Body of pancreas (tissue), 4 donors: ENCODE results near the gene CFAP44. TPM values are rescaled to one million over a fixed set of nuclear protein-coding genes. Genes with fewer than 3 reads are reported as not detected.

Experiments
- ATAC-seq: fragments of 150-250 bp; one replicate; pipeline ENCODE4 v1.9.1; 2016
- DNase-seq, 4 donors: peaks; one replicate each; pipeline ENCODE4 v3.0.0-alpha.2; 2019
- H3K27ac ChIP-seq, 4 donors: fragments of 200-600 bp; sonication (generic); 1 replicate in 3 of 4; 2 replicates in 1 of 4; pipeline versions ENCODE4 v1.5.1 to v1.6.1; 2016 to 2019; ENCODE audit warnings: mild to moderate bottlenecking in 1 of 4, mixed read lengths in 1 of 4, moderate library complexity in 1 of 4
- H3K27me3 ChIP-seq, 2 donors: fragments of 200-600 bp; sonication (generic); one replicate each; pipeline ENCODE4 v1.6.0; 2016; ENCODE audit warnings: mild to moderate bottlenecking in 1 of 2
- H3K36me3 ChIP-seq, 2 donors: fragments of 200-600 bp; sonication (generic); replicated peaks in 1 of 2; 2 replicates each; pipeline ENCODE4 v1.5.1; 2016; ENCODE audit warnings: low read depth in 2 of 2; ENCODE audit not compliant: insufficient read depth in 1 of 2
- H3K4me1 ChIP-seq: fragments of 200-600 bp; sonication (generic); one replicate; pipeline ENCODE4 v1.6.0; 2016
- H3K4me3 ChIP-seq, 2 donors: fragments of 200-600 bp; sonication (generic); 1 replicate in 1 of 2; 2 replicates in 1 of 2; pipeline ENCODE4 v1.5.1; 2016 to 2019
- H3K9me3 ChIP-seq, 3 donors: fragments of 200-600 bp; sonication (generic); 1 replicate in 2 of 3; 2 replicates in 1 of 3; pipeline ENCODE4 v1.5.1; 2016
- POLR2A ChIP-seq, 3 donors: fragments of 450-650 bp; IDR thresholded peaks; one replicate each; pipeline ENCODE4 v1.6.1; 2016; ENCODE audit warnings: antibody characterized with exemption in 3 of 3, mild to moderate bottlenecking in 2 of 3
- WGBS, 2 donors: methylation state at CpG; one replicate each; pipeline ENCODE4 v1.1.5; 2017; 5-methylcytosine and 5-hydroxymethylcytosine counted together
- intact Hi-C: fragments of 100-400 bp; cut with DNase I; formaldehyde crosslinking; loops from one replicate; pipeline ENCODE4 v1.15.1; 2023
- microRNA-seq, 2 donors: library from miRNA; unstranded; fragments of <30 nt; microRNA quantifications; one replicate each; pipeline ENCODE4, GENCODE V29; 2016; ENCODE audit warnings: borderline number of aligned reads in 2 of 2, borderline replicate concordance in 2 of 2
- small RNA-seq: library from RNA; depleted of rRNA; stranded (forward); fragments of <200 nt; gene quantifications from one replicate; pipeline ENCODE3, GENCODE V24; 2016
- total RNA-seq, 2 donors: library from RNA; depleted of rRNA; stranded (reverse); fragments of >200 nt; gene quantifications; one replicate each; pipeline ENCODE4 v1.1.0, GENCODE V29; 2016
- TF ChIP-seq, protein P1 (sequence below), 7 experiments: fragments of 450-650 bp in 4 of 7; fragments of 200-600 bp in 3 of 7; sonication (generic) in 3 of 7; IDR thresholded peaks; one replicate each; pipeline ENCODE4 v1.5.1; 2016 to 2019; ENCODE audit warnings: antibody characterized with exemption in 7 of 7

Gene CFAP44
- total RNA-seq, 2 donors from 2014 or later: 9.9 to 14.8 TPM

DNA sequence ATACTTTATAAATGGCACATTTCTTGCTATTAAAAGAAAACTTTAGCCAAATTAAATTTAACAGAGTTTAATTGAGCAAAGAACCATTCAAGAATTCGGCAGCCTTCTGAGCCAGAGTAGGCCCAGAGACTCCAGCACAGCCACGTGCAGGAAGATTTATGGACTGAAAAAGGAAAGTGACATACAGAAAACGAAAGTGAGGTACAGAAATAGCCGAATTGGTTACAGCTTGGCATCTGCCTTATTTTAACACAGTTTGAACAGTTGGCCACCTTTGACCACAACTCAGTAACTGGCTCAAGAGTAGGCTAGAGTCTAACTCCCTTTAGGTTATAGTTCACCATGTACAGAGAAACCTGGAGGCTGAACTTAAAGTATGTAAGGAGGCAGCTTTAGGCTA, 17.6 kb downstream of the CFAP44 start:
- Histone ChIP-seq H3K9me3 (no peaks in the 10 kb centered on the region), H3K36me3 (peaks cover 0 to 4% of the 10 kb centered on the region in 2 donors), H3K27me3 (no peaks in the 10 kb centered on the region), H3K27ac (no peak overlapping the region), H3K4me1 (no peaks in the 10 kb centered on the region), H3K4me3 (no peak overlapping the region)
- intact Hi-C loops: no loop called here
- 72 to 90% methylated on average over 4 of the region's 4 CpGs for WGBS, 2 donors
- DNase-seq: no peak
- no peak for ATAC-seq
- TF ChIP-seq POLR2A (IDR thresholded peaks at IDR 0.05): no peak
- TF ChIP-seq, protein P1, sequence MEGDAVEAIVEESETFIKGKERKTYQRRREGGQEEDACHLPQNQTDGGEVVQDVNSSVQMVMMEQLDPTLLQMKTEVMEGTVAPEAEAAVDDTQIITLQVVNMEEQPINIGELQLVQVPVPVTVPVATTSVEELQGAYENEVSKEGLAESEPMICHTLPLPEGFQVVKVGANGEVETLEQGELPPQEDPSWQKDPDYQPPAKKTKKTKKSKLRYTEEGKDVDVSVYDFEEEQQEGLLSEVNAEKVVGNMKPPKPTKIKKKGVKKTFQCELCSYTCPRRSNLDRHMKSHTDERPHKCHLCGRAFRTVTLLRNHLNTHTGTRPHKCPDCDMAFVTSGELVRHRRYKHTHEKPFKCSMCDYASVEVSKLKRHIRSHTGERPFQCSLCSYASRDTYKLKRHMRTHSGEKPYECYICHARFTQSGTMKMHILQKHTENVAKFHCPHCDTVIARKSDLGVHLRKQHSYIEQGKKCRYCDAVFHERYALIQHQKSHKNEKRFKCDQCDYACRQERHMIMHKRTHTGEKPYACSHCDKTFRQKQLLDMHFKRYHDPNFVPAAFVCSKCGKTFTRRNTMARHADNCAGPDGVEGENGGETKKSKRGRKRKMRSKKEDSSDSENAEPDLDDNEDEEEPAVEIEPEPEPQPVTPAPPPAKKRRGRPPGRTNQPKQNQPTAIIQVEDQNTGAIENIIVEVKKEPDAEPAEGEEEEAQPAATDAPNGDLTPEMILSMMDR (IDR thresholded peaks at IDR 0.05): no peak

DNA sequence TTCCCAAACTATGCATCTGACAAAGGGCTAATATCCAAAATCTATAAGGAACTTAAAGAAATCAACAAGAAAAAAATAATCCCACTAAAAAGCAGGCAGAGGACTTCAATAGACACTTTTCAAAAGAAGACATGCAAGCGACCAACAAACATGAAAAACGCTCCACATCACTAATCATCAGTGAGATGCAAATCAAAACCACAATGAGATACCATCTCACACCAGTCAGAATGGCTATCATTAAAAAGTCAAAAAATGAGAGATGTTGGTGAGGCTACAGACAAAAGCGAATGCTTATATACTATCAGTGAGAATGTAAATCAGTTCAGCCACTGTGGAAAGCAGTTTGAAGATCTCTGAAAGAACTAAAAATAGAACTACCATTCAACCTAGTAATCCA, 20.2 kb downstream of the CFAP44 start:
- 90 to 98% methylated on average over 3 of the region's 3 CpGs for WGBS, 2 donors
- H3K4me3 ChIP-seq: no peak overlapping the region

DNA sequence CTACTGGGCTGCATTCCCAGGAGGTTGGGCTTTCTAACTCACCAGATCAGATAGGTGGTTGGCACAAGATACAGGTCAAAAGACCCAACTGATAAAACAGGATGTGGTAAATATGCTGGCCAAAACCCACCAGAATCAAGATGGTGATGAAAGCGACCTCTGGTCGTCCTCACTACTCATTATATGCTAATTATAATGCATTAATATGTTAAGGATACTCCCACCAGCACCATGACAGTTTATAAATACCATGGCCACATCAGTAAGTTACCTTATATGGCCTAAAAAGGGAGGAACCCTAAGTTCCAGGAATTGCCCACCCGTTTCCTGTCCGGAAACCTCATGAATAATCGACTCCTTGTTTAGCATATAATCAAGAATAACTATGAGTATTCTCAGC, 31.6 kb downstream of the CFAP44 start:
- Histone ChIP-seq H3K36me3 (no peaks in the 10 kb centered on the region), H3K4me1 (no peaks in the 10 kb centered on the region), H3K4me3 (no peak overlapping the region), H3K27ac (no peak overlapping the region), H3K9me3 (no peaks in the 10 kb centered on the region), H3K27me3 (no peaks in the 10 kb centered on the region)
- whole genome bisulfite sequencing, 2 donors: 76 to 78% methylated on average over 5 of the region's 5 CpGs
- DNase-seq (no peak), ATAC-seq (no peak)
- TF ChIP-seq POLR2A (IDR thresholded peaks at IDR 0.05): no peak
- TF ChIP-seq, protein P1 (IDR thresholded peaks at IDR 0.05): no peak
- intact Hi-C loops: no loop called here

More for the DNA sequence above, 20.2 kb downstream of the CFAP44 start:
- DNase-seq (no peak), ATAC-seq (no peak)
- Histone ChIP-seq H3K9me3 (no peaks in the 10 kb centered on the region), H3K27me3 (no peaks in the 10 kb centered on the region), H3K27ac (no peak overlapping the region), H3K4me1 (no peaks in the 10 kb centered on the region), H3K36me3 (peaks cover 0 to 4% of the 10 kb centered on the region in 2 donors)
- TF ChIP-seq, protein P1 (IDR thresholded peaks at IDR 0.05): no peak
- TF ChIP-seq POLR2A (IDR thresholded peaks at IDR 0.05): no peak
- intact Hi-C loops: no loop called here

DNA sequence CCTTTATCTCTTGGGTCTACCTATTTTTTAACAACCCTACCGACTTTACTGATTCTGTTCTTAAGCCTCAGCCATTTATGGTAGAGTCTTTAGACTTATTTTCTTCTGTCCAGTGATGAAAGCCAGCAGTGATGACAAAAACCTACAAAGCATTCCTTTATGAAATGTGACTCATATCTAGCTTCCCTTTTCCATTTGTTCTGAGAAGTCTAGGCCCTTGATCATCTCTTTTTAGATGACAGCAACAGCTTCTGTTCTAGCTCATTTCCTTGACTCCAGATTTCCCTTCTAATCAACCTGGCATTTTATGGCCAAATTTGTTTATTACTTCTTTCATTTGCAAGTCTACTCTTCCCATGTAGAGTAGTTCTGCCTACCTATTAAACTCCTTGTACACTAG, 36.1 kb downstream of the CFAP44 start:
- TF ChIP-seq, protein P1 (IDR thresholded peaks at IDR 0.05): no peak
- no peak for TF ChIP-seq POLR2A (IDR thresholded peaks at IDR 0.05)
- Histone ChIP-seq H3K9me3 (no peaks in the 10 kb centered on the region), H3K27ac (no peak overlapping the region), H3K36me3 (peaks cover 0 to 4% of the 10 kb centered on the region in 2 donors), H3K4me1 (no peaks in the 10 kb centered on the region), H3K4me3 (no peak overlapping the region), H3K27me3 (no peaks in the 10 kb centered on the region)
- 62 to 83% methylated on average over 1 of the region's 1 CpG for WGBS, 2 donors
- ATAC-seq: no peak
- intact Hi-C loops: no loop called here
- no peak for DNase-seq

DNA sequence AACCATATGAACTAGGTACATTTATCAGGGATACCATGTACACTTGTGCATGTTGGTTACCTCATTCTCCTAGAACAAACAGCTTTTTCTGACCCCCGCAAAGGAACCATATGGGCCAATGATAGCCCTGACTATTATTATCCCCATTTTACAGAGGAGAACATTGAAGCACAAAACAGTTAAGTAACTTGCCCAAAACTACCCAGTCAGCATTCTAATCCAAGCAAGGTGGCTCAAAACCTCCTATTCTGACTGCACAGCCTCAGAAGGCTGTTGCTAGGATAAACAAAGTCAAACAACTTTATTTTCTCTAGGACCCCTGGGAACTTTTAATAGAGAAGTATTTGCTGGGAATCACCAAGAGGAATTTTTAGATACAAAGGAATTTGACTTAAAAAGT, 36.7 kb downstream of the CFAP44 start:
- DNase-seq (no peak), ATAC-seq (no peak)
- no peak overlapping the region for H3K4me3 ChIP-seq
- no peaks in the 10 kb centered on the region for H3K27me3 ChIP-seq
- no peaks in the 10 kb centered on the region for H3K4me1 ChIP-seq
- intact Hi-C loops: no loop called here
- TF ChIP-seq POLR2A (IDR thresholded peaks at IDR 0.05): no peak
- WGBS, 2 donors: 97 to 100% methylated on average over 1 of the region's 1 CpG
- H3K36me3 ChIP-seq: peaks cover 0 to 6% of the 10 kb centered on the region in 2 donors
- H3K9me3 ChIP-seq: no peaks in the 10 kb centered on the region
- no peak overlapping the region for H3K27ac ChIP-seq

Small RNA genes lying within 50 kb of the gene (microRNA-seq; reads per million reads assigned to microRNA genes)
- 0 reads per million in 2 donors for gene MIR8076

Small RNA genes lying within 50 kb of the gene (small RNA-seq; reads per million reads assigned to genes)
- gene MIR8076: not detected

Other genes with a start within 250 kb of the CFAP44 start
- 10 to 100 TPM; 22.7 to 29.6 TPM for gene BOC, start 229.9 kb downstream of the CFAP44 start, total RNA-seq
- gene SPICE1, start 73.7 kb upstream of the CFAP44 start, total RNA-seq: 10 to 100 TPM; 19.2 to 21.1 TPM
- 1 to 10 TPM; 1.6 to 8.8 TPM for gene SIDT1, start 91.1 kb upstream of the CFAP44 start, total RNA-seq